Neural cell (in vitro differentiated cells): Measurements from ENCODE around the gene AMELX. TPM values are rescaled to one million over a fixed set of nuclear protein-coding genes. Genes with fewer than 3 reads are reported as not detected.

ENCODE experiments used
- H2AFZ ChIP-seq: fragments of 200-600, 300-800 bp; sonication (generic), shearing (Covaris generic); 2 replicates; pipeline ENCODE4 v1.6.0; 2014; ENCODE audit warnings: low read depth, mild to moderate bottlenecking, antibody characterized with exemption, low read length, moderate library complexity
- H3F3A ChIP-seq: fragments of 200-600 bp; shearing (Covaris generic); 2 replicates; pipeline ENCODE4 v1.6.1; 2016; ENCODE audit warnings: mild to moderate bottlenecking, moderate library complexity, mixed read lengths, antibody characterized with exemption, low read length; ENCODE audit not compliant: insufficient read depth, poor library complexity, severe bottlenecking
- H3K27ac ChIP-seq: fragments of 200-600, 300-800 bp; sonication (generic), shearing (Covaris generic); 2 replicates; pipeline ENCODE4 v1.5.1; 2014; ENCODE audit warnings: mild to moderate bottlenecking, low read length, moderate library complexity
- H3K27me3 ChIP-seq: fragments of 300-800, 200-600 bp; sonication (generic), shearing (Covaris generic); 2 replicates; pipeline ENCODE4 v1.6.0; 2014; ENCODE audit warnings: mild to moderate bottlenecking, low read depth, low read length, moderate library complexity; ENCODE audit not compliant: insufficient read depth
- H3K36me3 ChIP-seq: fragments of 300-800, 200-600 bp; sonication (generic), shearing (Covaris generic); 2 replicates; pipeline ENCODE4 v1.5.1; 2014; ENCODE audit warnings: mild to moderate bottlenecking, antibody characterized with exemption, low read length, moderate library complexity; ENCODE audit not compliant: insufficient read depth
- H3K4me2 ChIP-seq: fragments of 300-800, 200-600 bp; sonication (generic), shearing (Covaris generic); 2 replicates; pipeline ENCODE4 v1.6.0; 2014; ENCODE audit warnings: mild to moderate bottlenecking, low read length
- H3K4me3 ChIP-seq: fragments of 300-800, 200-600 bp; sonication (generic), shearing (Covaris generic); 2 replicates; pipeline ENCODE4 v1.5.1; 2014; ENCODE audit warnings: mild to moderate bottlenecking, low read length, moderate library complexity
- H3K79me2 ChIP-seq: fragments of 200-600 bp; shearing (Covaris generic); replicated peaks from 2 replicates; pipeline ENCODE4 v1.6.0; 2014; ENCODE audit warnings: mild to moderate bottlenecking, low read length, moderate library complexity; ENCODE audit not compliant: insufficient read depth
- H3K9ac ChIP-seq: fragments of 300-800, 200-600 bp; sonication (generic), shearing (Covaris generic); 2 replicates; pipeline ENCODE4 v1.6.1; 2016; ENCODE audit warnings: mild to moderate bottlenecking, low read length, mixed read lengths
- H3K9me2 ChIP-seq: fragments of 200-600 bp; shearing (Covaris generic); 2 replicates; pipeline ENCODE4 v1.6.1; 2016; ENCODE audit warnings: mild to moderate bottlenecking, low read length, mixed read lengths; ENCODE audit not compliant: insufficient read depth
- H3K9me3 ChIP-seq: fragments of 200-600, 300-800 bp; sonication (generic), shearing (Covaris generic); 2 replicates; pipeline ENCODE4 v1.6.1; 2016; ENCODE audit warnings: mild to moderate bottlenecking, mixed run types, low read length, moderate library complexity, mixed read lengths
- H4K20me1 ChIP-seq: fragments of 200-600 bp; shearing (Covaris generic); 2 replicates; pipeline ENCODE4 v1.6.1; 2016; ENCODE audit warnings: mild to moderate bottlenecking, mixed run types; ENCODE audit not compliant: insufficient read depth
- EP300 ChIP-seq: fragments of 450-650 bp; conservative IDR thresholded peaks from 2 replicates; pipeline ENCODE4 v1.6.1; 2014; ENCODE audit warnings: antibody characterized with exemption, mild to moderate bottlenecking, moderate library complexity; ENCODE audit not compliant: poor library complexity, severe bottlenecking
- EZH2 ChIP-seq: fragments of 200-600, 300-800 bp; shearing (Covaris generic), sonication (generic); IDR thresholded peaks from 2 replicates; pipeline ENCODE4 v1.6.1; 2014; ENCODE audit warnings: antibody characterized with exemption, low read length, borderline replicate concordance, mild to moderate bottlenecking; ENCODE audit not compliant: insufficient read depth, poor library complexity, severe bottlenecking
- MXI1 ChIP-seq: fragments of 450-650 bp; conservative IDR thresholded peaks from 2 replicates; pipeline ENCODE4 v1.6.1; 2014; ENCODE audit warnings: antibody characterized with exemption, mild to moderate bottlenecking; ENCODE audit not compliant: poor library complexity, severe bottlenecking
- POLR2AphosphoS5 ChIP-seq: IDR thresholded peaks from 2 replicates; pipeline ENCODE4 v1.6.1; 2012
- RAD21 ChIP-seq: fragments of 450-650 bp; conservative IDR thresholded peaks from 2 replicates; pipeline ENCODE4 v1.6.1; 2014; ENCODE audit warnings: antibody characterized with exemption, mild to moderate bottlenecking, moderate library complexity
- SMC3 ChIP-seq: fragments of 450-650 bp; conservative IDR thresholded peaks from 2 replicates; pipeline ENCODE4 v1.6.1; 2014; ENCODE audit warnings: antibody characterized with exemption, mild to moderate bottlenecking, moderate library complexity; ENCODE audit not compliant: poor library complexity
- TAF1 ChIP-seq: IDR thresholded peaks from 2 replicates; pipeline ENCODE4 v1.6.1; 2012; ENCODE audit warnings: low read depth
- polyA plus RNA-seq: library from polyadenylated mRNA; depleted of rRNA; stranded (reverse); fragments of >200 nt; gene quantifications from 2 replicates; pipeline ENCODE4 v1.2.3, GENCODE V29; 2014
- TF ChIP-seq, protein P1 (sequence below): IDR thresholded peaks from 2 replicates; pipeline ENCODE4 v1.6.1; 2012; ENCODE audit warnings: borderline replicate concordance
- TF ChIP-seq, protein P2 (sequence below): fragments of 450-650 bp; IDR thresholded peaks from 2 replicates; pipeline ENCODE4 v1.5.1; 2014; ENCODE audit warnings: antibody characterized with exemption, mild to moderate bottlenecking, moderate library complexity; ENCODE audit not compliant: poor library complexity, severe bottlenecking

Gene AMELX
- polyA plus RNA-seq, 1 donor from 2014 or later = not detected

DNA sequence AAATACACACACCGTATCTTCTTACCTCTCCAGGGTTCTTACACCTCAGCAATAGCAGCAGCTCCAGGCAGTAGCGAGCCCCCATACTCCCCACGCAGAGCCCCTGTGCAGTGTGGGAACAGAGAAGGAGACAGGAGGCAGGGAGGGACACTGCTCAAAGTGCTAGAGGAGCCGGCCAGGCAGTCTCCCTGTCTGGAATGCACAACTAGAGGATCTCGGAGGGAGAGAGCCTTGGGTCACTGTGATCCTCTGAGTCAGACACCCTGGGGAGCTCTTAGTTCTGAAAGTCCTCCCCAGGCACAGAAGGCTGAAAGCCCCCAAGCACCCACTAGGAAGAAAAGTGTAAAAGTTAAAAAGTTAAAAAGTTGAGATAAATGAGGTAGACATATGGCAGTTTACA lies 16.0 kb downstream of the AMELX start (continued):
- TF ChIP-seq, protein P1, sequence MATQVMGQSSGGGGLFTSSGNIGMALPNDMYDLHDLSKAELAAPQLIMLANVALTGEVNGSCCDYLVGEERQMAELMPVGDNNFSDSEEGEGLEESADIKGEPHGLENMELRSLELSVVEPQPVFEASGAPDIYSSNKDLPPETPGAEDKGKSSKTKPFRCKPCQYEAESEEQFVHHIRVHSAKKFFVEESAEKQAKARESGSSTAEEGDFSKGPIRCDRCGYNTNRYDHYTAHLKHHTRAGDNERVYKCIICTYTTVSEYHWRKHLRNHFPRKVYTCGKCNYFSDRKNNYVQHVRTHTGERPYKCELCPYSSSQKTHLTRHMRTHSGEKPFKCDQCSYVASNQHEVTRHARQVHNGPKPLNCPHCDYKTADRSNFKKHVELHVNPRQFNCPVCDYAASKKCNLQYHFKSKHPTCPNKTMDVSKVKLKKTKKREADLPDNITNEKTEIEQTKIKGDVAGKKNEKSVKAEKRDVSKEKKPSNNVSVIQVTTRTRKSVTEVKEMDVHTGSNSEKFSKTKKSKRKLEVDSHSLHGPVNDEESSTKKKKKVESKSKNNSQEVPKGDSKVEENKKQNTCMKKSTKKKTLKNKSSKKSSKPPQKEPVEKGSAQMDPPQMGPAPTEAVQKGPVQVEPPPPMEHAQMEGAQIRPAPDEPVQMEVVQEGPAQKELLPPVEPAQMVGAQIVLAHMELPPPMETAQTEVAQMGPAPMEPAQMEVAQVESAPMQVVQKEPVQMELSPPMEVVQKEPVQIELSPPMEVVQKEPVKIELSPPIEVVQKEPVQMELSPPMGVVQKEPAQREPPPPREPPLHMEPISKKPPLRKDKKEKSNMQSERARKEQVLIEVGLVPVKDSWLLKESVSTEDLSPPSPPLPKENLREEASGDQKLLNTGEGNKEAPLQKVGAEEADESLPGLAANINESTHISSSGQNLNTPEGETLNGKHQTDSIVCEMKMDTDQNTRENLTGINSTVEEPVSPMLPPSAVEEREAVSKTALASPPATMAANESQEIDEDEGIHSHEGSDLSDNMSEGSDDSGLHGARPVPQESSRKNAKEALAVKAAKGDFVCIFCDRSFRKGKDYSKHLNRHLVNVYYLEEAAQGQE = no peak

- H3K9me2 ChIP-seq = no peaks in the 10 kb centered on the region
- H3F3A ChIP-seq = no peaks in the 10 kb centered on the region
- no peaks in the 10 kb centered on the region for H3K27me3 ChIP-seq
- no peak overlapping the region for H3K4me3 ChIP-seq
- no peaks in the 10 kb centered on the region for H3K36me3 ChIP-seq
- no peak overlapping the region for H3K4me2 ChIP-seq
- H3K27ac ChIP-seq = no peak overlapping the region
- TF ChIP-seq POLR2AphosphoS5 (no peak), RAD21 (no peak), TAF1 (no peak), EP300 (no peak), SMC3 (no peak), MXI1 (no peak), EZH2 (no peak)
- TF ChIP-seq, protein P1 = no peak
- TF ChIP-seq, protein P2, sequence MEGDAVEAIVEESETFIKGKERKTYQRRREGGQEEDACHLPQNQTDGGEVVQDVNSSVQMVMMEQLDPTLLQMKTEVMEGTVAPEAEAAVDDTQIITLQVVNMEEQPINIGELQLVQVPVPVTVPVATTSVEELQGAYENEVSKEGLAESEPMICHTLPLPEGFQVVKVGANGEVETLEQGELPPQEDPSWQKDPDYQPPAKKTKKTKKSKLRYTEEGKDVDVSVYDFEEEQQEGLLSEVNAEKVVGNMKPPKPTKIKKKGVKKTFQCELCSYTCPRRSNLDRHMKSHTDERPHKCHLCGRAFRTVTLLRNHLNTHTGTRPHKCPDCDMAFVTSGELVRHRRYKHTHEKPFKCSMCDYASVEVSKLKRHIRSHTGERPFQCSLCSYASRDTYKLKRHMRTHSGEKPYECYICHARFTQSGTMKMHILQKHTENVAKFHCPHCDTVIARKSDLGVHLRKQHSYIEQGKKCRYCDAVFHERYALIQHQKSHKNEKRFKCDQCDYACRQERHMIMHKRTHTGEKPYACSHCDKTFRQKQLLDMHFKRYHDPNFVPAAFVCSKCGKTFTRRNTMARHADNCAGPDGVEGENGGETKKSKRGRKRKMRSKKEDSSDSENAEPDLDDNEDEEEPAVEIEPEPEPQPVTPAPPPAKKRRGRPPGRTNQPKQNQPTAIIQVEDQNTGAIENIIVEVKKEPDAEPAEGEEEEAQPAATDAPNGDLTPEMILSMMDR = no peak
- no peak overlapping the region for H2AFZ ChIP-seq
- H3K79me2 ChIP-seq = no peaks in the 10 kb centered on the region
- H3K9me3 ChIP-seq = no peaks in the 10 kb centered on the region
- no peak overlapping the region for H3K9ac ChIP-seq
- H4K20me1 ChIP-seq = no peaks in the 10 kb centered on the region
These were observed 18.5 kb downstream of the AMELX start for GRCh38 chrX:11311706-11312105.
